Neural cell (in vitro differentiated cells): ENCODE measurements around the gene SIPA1.

Experiments used
- EZH2 ChIP-seq: fragments of 200-600, 300-800 bp; shearing (Covaris generic), sonication (generic); IDR thresholded peaks from 2 replicates; pipeline ENCODE4 v1.6.1; 2014; ENCODE audit warnings: antibody characterized with exemption, low read length, borderline replicate concordance, mild to moderate bottlenecking; ENCODE audit not compliant: insufficient read depth, poor library complexity, severe bottlenecking
- POLR2AphosphoS5 ChIP-seq: IDR thresholded peaks from 2 replicates; pipeline ENCODE4 v1.6.1; 2012
- RAD21 ChIP-seq: fragments of 450-650 bp; conservative IDR thresholded peaks from 2 replicates; pipeline ENCODE4 v1.6.1; 2014; ENCODE audit warnings: antibody characterized with exemption, mild to moderate bottlenecking, moderate library complexity

DNA sequence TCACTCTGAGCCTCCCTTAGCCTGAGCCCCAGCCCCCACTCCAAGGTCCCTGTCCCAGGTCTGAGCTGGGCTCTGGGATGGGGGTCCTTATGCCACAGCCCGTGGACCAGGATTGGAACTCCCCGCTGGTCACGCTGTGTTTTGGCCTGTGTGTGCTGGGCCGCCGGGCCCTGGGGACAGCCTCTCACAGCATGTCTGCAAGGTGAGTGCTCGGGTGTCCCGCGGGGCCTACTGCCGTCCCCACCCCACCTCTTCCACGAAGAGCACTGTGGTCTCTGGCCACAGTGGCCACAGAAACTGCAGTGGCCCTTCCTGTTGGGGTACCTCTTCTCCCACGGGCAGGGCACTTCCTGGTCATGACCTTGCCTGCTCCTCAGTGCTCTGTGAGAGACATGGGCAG is 3.5 kb upstream of the SIPA1 start:
- no peak for TF ChIP-seq RAD21
- TF ChIP-seq EZH2 = no peak
- no peak for TF ChIP-seq POLR2AphosphoS5
